ENCODE results near the gene BLOC1S3.

Gene BLOC1S3

GRCh38 chr19:45164577-45165335, 13.8 kb upstream of the BLOC1S3 start:
- Mint-ChIP-seq H3K27me3 (no peaks in the 10 kb centered on the region), H3K9me3 (no peaks in the 10 kb centered on the region), H3K27ac (no peak overlapping the region), H3K4me3 (no peak overlapping the region), H3K36me3 (ENCODE audit: low read depth) (no peaks in the 10 kb centered on the region), H3K4me1 (ENCODE audit: low read depth) (peaks cover 18% of the 10 kb centered on the region)

GRCh38 chr19:45166723-45167252, 11.8 kb upstream of the BLOC1S3 start:
- no peaks in the 10 kb centered on the region for H3K9me3 Mint-ChIP-seq
- H3K4me1 Mint-ChIP-seq (ENCODE audit: low read depth), result peaks cover 34% of the 10 kb centered on the region
- no peak overlapping the region for H3K4me3 Mint-ChIP-seq
- no peaks in the 10 kb centered on the region for H3K36me3 Mint-ChIP-seq (ENCODE audit: low read depth)
- no peak overlapping the region for H3K27ac Mint-ChIP-seq
- no peaks in the 10 kb centered on the region for H3K27me3 Mint-ChIP-seq

- Mint-ChIP-seq H3K9me3 (no peaks in the 10 kb centered on the region), H3K27ac (no peak overlapping the region), H3K27me3 (no peaks in the 10 kb centered on the region), H3K4me1 (ENCODE audit: low read depth) (peaks cover 44% of the 10 kb centered on the region), H3K4me3 (no peak overlapping the region), H3K36me3 (ENCODE audit: low read depth) (no peaks in the 10 kb centered on the region)
Measured at GRCh38 chr19:45168767-45169351, 9.7 kb upstream of the BLOC1S3 start.

GRCh38 chr19:45169602-45170001, 9.0 kb upstream of the BLOC1S3 start:
- Mint-ChIP-seq H3K9me3 (no peaks in the 10 kb centered on the region), H3K27ac (no peak overlapping the region), H3K36me3 (ENCODE audit: low read depth) (no peaks in the 10 kb centered on the region), H3K4me3 (no peak overlapping the region), H3K27me3 (no peaks in the 10 kb centered on the region), H3K4me1 (ENCODE audit: low read depth) (peaks cover 42% of the 10 kb centered on the region)

GRCh38 chr19:45170146-45171106, 8.2 kb upstream of the BLOC1S3 start:
- Mint-ChIP-seq H3K4me3 (no peak overlapping the region), H3K4me1 (ENCODE audit: low read depth) (peaks cover 41% of the 10 kb centered on the region), H3K27me3 (no peaks in the 10 kb centered on the region), H3K36me3 (ENCODE audit: low read depth) (no peaks in the 10 kb centered on the region), H3K9me3 (no peaks in the 10 kb centered on the region), H3K27ac (peak overlapping the region; percentile 97)

- Mint-ChIP-seq H3K4me3 (peak overlapping the region; percentile 71), H3K27ac (peak overlapping the region; percentile 97)
Measured at GRCh38 chr19:45171211-45171623, 7.4 kb upstream of the BLOC1S3 start.

GRCh38 chr19:45172173-45172572, 6.4 kb upstream of the BLOC1S3 start:
- Mint-ChIP-seq H3K4me3 (no peak overlapping the region), H3K27ac (peak overlapping the region; percentile 61), H3K36me3 (ENCODE audit: low read depth) (no peaks in the 10 kb centered on the region), H3K9me3 (no peaks in the 10 kb centered on the region), H3K27me3 (no peaks in the 10 kb centered on the region), H3K4me1 (ENCODE audit: low read depth) (peaks cover 41% of the 10 kb centered on the region)

More at GRCh38 chr19:45171211-45171623, 7.4 kb upstream of the BLOC1S3 start:
- Mint-ChIP-seq H3K36me3 (ENCODE audit: low read depth) (no peaks in the 10 kb centered on the region), H3K9me3 (no peaks in the 10 kb centered on the region), H3K27me3 (no peaks in the 10 kb centered on the region), H3K4me1 (ENCODE audit: low read depth) (peaks cover 44% of the 10 kb centered on the region)

GRCh38 chr19:45172611-45173208, 5.9 kb upstream of the BLOC1S3 start:
- Mint-ChIP-seq H3K27ac (peak overlapping the region; percentile 61), H3K36me3 (ENCODE audit: low read depth) (no peaks in the 10 kb centered on the region), H3K4me1 (ENCODE audit: low read depth) (peaks cover 45% of the 10 kb centered on the region), H3K9me3 (no peaks in the 10 kb centered on the region), H3K4me3 (no peak overlapping the region), H3K27me3 (no peaks in the 10 kb centered on the region)

- Mint-ChIP-seq H3K27me3 (no peaks in the 10 kb centered on the region), H3K4me1 (ENCODE audit: low read depth) (peaks cover 45% of the 10 kb centered on the region), H3K27ac (no peak overlapping the region), H3K36me3 (ENCODE audit: low read depth) (no peaks in the 10 kb centered on the region), H3K9me3 (no peaks in the 10 kb centered on the region), H3K4me3 (no peak overlapping the region)
Measured at GRCh38 chr19:45173816-45174215, 4.8 kb upstream of the BLOC1S3 start.

GRCh38 chr19:45175515-45176345, 2.9 kb upstream of the BLOC1S3 start:
- no peaks in the 10 kb centered on the region for H3K9me3 Mint-ChIP-seq
- H3K27me3 Mint-ChIP-seq, result no peaks in the 10 kb centered on the region
- H3K4me3 Mint-ChIP-seq, result no peak overlapping the region
- H3K36me3 Mint-ChIP-seq (ENCODE audit: low read depth), result no peaks in the 10 kb centered on the region
- no peak overlapping the region for H3K27ac Mint-ChIP-seq
- peaks cover 46% of the 10 kb centered on the region for H3K4me1 Mint-ChIP-seq (ENCODE audit: low read depth)

- H3K27ac Mint-ChIP-seq, result peak within 1 kb of the TSS; percentile 90
- H3K4me1 Mint-ChIP-seq (ENCODE audit: low read depth), result peaks cover 38% of the 10 kb centered on the region
- peak within 1 kb of the TSS; percentile 96 for H3K4me3 Mint-ChIP-seq
- no peaks in the 10 kb centered on the region for H3K36me3 Mint-ChIP-seq (ENCODE audit: low read depth)
- H3K27me3 Mint-ChIP-seq, result no peaks in the 10 kb centered on the region
- H3K9me3 Mint-ChIP-seq, result no peaks in the 10 kb centered on the region
Measured at GRCh38 chr19:45177817-45178261, 745 bp upstream of the BLOC1S3 start, which contains the start of gene TRAPPC6A. TRAPPC6A (minus strand) TSS chr19:45178237; CDS start chr19:45178218, 19 bp downstream.

- no peaks in the 10 kb centered on the region for H3K27me3 Mint-ChIP-seq
- no peaks in the 10 kb centered on the region for H3K9me3 Mint-ChIP-seq
- H3K36me3 Mint-ChIP-seq (ENCODE audit: low read depth), result no peaks in the 10 kb centered on the region
- H3K27ac Mint-ChIP-seq, result peak overlapping the region; percentile 90
- H3K4me3 Mint-ChIP-seq, result peak overlapping the region; percentile 96
- peaks cover 28% of the 10 kb centered on the region for H3K4me1 Mint-ChIP-seq (ENCODE audit: low read depth)
Measured at GRCh38 chr19:45179072-45179891, 698 bp downstream of the BLOC1S3 start.

- Mint-ChIP-seq H3K4me1 (ENCODE audit: low read depth) (peaks cover 28% of the 10 kb centered on the region), H3K27me3 (no peaks in the 10 kb centered on the region), H3K36me3 (ENCODE audit: low read depth) (no peaks in the 10 kb centered on the region), H3K4me3 (peak overlapping the region; percentile 78), H3K27ac (peak overlapping the region; percentile 68), H3K9me3 (no peaks in the 10 kb centered on the region)
Measured at GRCh38 chr19:45179892-45180370, 1.3 kb downstream of the BLOC1S3 start.

Data from stimulated activated naive CD8-positive, alpha-beta T cell treated with anti-CD3 and anti-CD28 coated beads, Interleukin-15, Interleukin-2, amounts not matched to agents 100 ng/mL and 50 ng/mL, for 24 hours (primary cell).